ENCODE measurements around the gene RIIAD1.

- TF ChIP-seq CTCF (IDR thresholded peaks at IDR 0.05; ENCODE audit: low read length) (no peak), EZH2 (IDR thresholded peaks at IDR 0.05; ENCODE audit: borderline replicate concordance, low read length) (no peak)
Observed at GRCh38 chr1:151760597-151761385, 39.5 kb downstream of the RIIAD1 start.
